ENCODE data around the gene CD7.

Gene CD7

DNA sequence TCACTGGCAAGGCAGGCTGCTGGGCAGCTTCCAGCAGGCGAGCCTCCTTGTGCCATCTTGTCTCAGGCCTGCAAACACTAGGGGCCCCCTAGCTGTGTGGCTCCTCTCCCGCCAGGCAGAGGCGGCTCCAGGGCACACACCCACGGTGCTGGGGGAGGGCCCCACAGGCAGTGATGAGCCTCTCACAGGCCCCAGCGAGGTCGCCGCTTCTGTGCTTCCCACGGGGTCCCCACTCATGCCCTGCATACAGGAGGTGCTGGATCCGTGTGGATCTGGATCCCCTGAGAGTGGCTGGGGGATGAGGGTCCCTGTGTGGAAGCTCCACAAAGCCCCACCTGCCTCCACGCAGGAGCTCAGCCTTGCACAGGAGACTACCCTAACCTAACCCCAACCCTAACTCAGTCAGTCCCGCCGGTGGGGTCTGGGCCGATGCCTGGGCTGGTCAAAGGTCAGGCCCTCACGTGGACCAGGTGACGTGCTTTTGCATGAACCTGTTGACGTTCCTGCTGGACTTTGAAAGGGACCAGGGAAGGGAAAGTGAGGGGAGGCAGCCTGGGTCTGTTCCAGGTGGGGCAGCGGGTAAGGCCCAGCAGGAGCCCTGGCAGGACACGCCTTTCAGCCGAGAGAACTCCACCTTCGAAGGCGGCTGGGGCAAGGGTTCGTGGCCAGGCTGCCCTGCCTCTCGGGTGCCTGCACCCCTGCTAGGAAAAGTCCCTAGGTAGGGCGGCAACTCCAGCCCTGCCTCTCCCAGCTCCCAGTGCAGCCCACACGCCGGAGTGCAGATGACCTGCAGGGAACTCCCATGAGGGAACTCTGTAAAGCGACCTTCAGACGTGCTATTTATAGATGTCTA is 11.0 kb upstream of the CD7 start:
- no peak for DNase-seq (ENCODE audit: low read depth)

- DNase-seq (ENCODE audit: low read depth), result no peak
Measured at GRCh38 chr17:82327757-82328140, 10.3 kb upstream of the CD7 start.

GRCh38 chr17:82327289-82327688 is 9.9 kb upstream of the CD7 start:
- DNase-seq (ENCODE audit: low read depth), result no peak

- no peak for DNase-seq (ENCODE audit: low read depth)
Measured at GRCh38 chr17:82325286-82326180, 8.1 kb upstream of the CD7 start.

GRCh38 chr17:82324566-82325285 is 7.3 kb upstream of the CD7 start:
- DNase-seq (ENCODE audit: low read depth), result no peak

DNA sequence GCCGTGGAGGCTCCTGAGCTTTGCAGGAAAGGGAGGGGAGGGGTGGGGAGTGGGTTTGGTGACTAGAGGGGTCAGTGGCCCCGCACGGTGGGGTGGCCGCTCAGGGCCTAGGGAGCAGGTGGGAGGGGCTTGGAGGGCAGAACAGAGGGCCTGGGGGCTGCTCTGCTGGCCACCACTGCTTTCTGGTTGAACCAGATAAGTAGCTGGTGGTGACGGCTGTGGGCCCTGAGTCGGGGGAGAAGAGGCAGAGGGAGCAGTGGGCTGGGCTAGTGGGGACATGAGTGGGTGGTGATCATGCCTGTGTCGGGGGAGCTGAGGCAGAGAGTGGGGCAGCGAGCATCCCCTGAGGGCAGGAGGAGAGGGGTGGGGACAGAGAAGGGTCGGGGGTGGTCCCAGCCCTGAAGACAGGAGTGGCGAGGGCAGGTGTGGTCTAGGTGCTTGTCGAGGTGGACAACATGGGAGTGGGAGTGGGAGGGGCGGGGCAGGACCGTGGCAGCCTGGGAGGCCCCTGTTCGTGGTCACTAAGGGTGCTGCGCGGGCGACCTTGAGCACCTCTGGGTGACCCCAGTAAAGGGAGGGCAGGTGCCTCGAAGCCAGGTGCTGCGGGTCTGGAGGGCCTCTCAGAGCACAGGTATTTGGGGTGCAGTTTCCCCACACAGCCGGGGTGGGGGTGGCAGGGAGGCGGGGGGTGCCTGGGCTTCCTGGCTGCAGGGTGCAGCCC is 6.3 kb upstream of the CD7 start:
- no peak for DNase-seq (ENCODE audit: low read depth)

DNA sequence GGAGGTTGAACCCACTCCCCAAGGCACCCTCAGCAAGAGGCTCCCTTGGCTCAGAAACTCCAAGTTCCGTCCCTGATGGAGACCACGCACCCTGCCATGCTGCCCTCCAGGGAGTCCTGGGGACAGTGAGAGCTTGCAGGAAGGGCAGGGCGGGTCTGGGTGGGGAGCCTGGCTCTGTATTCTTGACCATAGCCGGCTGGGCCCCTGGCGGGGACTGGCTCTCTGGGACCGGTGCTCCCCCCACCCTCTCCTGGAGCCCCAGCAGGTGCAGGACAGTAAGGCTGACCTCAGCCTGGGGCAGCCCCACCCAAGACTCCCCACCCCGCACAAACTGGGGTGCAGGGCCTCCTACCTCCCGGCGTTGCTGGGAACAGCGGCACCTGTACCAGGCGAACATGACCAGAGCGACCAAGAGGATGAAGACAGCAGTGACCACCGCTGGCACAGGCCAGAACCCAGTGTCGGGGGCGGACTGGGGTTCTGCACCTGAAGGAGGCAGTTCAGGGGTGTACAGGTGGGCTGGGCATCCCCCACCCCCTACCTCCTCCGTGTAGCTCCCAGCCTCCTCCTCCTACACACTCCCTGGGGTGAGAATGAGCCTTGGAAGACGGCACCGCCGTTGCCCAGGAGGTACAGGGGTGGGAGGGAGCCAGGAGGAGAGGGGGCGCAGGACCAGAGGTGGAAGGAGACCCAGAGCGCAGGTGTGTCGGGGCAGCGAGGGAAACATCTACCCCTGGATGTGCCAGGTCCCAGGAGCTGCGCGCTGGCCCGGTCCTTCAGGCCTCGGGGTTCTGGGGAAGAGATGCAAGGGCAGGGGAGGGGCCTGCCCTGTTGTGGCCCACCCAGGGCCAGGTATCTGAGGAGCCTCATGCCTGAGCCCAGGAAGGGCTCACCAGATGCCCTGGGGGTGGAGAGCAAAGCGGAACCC is 5.4 kb upstream of the CD7 start:
- no peak for DNase-seq (ENCODE audit: low read depth)

DNA sequence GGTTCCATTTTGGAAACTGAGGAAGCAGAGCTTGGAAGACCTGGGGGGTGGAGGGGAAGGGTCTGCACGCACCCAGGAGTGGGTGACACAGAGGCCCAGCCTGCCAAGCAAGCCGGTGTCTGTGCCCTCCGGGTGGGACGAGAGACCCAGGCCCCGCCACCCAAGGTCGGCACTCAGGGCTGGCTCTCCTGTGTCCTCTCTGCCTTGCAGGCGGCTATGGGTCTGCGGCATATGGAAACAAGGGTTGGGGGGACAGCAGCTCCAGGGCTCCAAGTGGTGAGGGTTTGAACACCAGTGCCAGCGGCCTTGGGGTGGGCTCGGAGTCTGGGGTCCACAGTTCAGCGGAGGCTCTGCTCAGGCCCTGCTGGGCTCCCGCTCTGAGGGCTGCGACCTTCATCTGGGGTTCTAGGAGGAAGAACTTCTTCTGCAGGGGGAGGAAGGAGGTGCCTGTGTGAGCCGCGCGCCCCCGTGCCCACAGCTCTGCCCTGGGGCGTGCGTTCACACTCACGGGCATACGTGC is 4.6 kb upstream of the CD7 start:
- no peak for DNase-seq (ENCODE audit: low read depth)

- DNase-seq (ENCODE audit: low read depth), result no peak
Measured at GRCh38 chr17:82320956-82321927, 3.8 kb upstream of the CD7 start.

DNA sequence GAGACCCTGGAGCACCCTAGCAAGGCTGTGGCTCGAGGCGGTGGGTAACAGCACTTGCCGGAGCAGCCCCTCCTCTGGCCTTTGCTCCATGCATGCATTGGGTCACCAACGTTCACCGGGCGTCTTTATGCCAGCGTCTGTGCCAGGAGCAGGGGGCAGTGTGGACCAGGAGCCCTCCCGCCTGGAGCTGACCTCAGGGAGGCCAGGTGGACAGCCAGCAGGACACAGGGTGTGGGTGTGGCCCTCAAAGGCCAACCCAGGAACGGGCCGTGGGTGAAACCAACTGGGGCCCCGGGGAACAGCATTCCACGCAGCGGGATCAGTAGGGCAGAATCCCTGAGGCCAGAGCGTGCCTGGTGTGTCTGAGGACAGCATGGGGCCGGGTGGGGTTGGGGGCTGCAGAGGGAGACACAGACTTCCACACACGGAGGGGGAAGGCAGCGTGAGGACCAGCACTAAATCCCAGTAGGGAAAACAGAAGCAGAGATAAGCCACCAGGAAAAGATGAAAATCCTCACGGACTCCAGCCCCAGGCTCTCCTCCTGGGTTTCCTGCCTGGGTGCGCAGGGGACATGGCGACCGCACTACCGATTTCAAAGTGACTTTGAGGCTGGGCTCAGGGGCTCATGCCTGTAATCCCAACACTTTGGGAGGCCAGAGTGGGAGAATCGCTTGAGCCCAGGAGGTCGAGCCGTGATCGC is 2.9 kb upstream of the CD7 start:
- DNase-seq (ENCODE audit: low read depth), result no peak

GRCh38 chr17:82319619-82320062 is 2.2 kb upstream of the CD7 start:
- no peak for DNase-seq (ENCODE audit: low read depth)

DNA sequence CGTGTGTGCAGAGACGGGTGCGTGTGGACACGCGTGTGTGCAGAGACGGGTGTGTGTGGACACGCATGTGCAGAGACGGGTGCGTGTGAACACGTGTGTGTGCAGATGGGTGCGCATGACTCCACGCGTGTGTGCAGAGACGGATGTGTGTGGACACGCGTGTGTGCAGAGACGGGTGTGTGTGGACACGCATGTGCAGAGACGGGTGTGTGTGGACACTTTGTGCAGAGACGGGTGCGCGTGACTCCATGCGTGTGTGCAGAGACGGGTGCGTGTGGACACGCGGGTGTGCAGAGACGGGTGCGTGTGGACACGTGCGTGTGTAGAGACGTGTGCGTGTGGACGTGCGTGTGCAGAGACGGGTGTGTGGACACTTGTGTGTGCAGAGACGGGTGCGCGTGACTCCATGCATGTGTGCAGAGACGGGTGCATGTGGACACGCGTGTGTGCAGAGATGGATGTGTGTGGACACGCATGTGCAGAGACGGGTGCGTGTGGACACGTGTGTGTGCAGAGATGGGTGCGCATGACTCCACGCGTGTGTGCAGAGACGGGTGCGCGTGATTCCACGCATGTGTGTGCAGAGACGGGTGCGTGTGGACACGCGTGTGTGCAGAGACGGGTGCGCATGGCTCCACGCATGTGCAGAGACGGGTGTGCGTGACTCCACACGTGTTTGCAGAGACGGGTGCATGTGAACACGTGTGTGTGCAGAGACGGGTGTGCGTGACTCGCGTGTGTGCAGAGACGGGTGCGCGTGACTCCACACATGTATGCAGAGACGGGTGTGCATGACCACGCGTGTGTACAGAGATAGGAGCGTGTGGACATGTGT is 1.6 kb upstream of the CD7 start:
- DNase-seq (ENCODE audit: low read depth), result no peak

DNA sequence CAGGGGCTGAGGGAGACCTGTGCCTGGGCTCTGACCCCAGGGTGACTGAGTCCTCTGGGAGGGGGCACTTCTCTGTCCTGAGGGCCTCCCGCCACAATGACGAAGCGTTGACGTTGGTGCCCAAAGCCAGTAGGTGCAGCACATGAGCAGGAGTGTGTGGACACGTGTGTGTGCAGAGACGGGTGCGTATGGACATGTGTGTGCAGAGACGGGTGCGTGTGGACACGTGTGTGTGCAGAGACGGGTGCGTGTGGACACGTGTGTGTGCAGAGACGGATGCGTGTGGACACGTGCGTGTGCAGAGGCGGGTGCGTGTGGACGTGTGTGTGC is 726 bp upstream of the CD7 start:
- DNase-seq (ENCODE audit: low read depth), result no peak

DNA sequence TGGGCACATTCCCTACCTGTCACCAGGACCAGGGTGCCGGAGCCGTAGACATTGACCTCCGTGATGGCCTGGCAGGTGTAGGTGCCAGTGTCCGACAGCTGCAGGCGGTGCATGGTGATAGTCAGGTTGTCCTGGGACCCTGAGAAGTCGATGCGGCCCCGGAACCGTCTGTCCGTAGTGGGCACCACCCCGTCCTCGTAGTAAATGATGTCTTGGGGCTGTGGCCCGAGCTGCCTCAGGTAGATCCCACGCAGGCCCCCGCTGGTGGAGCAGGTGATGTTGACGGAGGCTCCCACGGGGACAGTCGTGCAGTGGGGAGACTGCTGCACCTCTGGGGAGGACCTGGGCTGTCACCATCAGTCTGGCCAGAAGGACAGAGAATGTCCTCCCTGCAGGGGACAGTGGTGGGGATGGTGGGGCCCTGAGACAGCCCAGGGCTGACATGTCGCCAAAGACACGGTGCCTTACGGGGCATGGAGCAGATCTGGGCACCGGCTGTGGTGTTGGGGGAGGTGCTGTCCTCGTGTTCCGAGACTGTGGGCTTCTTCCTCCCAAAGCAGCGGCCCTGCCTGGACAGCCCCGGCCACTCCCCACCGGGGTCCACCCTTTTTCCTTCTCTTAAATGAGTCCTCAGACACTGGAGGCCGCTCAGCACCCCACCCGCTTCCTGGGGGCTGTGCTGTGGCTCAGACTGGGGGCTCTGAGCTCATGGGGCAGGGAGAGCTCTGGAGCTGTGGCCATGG is 586 bp downstream of the CD7 start:
- no peak for DNase-seq (ENCODE audit: low read depth)

DNA sequence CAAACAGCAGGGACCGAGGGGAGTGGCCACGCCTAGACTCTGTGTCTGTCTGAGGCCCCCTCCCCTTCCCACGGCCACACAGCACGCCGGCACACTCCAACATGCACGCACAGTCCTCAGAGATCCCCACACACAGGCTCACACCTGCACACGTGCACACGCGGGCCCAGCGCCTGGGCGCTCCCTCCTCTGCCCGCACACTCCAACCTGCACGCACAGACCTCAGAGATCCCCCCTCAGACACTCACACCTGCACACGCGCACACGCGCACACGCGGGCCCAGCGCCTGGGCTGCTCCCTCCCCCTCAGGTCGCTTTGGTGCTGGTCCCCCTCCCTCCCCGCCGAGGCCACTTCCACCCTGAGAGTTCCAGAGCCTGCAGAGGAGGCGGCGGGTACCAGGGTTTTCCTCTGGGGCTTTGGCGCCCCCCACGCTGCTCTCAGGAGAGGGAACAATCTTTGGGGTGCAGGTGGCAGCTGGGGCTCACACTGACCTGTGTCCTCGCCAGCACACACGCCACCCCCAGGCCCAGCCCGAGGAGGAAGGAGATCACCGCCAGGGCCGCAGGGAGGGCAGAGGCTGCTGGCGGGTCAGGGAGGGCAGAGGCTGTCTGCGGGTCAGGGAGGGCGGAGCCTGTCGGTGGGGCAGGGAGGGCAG is 1.6 kb downstream of the CD7 start:
- DNase-seq (ENCODE audit: low read depth), result no peak

Data from GM04504 (cell line).